ENCODE measurements around the gene RHOF. TPM values are rescaled to one million over a fixed set of nuclear protein-coding genes. Genes with fewer than 3 reads are reported as not detected.

RHOF gene
- total and polyA plus RNA-seq, 2 of the 13 experiments (the other 11 are each of a cell fraction or from before 2014, with no cell fraction given), result 14.6 to 32.2 TPM

DNA sequence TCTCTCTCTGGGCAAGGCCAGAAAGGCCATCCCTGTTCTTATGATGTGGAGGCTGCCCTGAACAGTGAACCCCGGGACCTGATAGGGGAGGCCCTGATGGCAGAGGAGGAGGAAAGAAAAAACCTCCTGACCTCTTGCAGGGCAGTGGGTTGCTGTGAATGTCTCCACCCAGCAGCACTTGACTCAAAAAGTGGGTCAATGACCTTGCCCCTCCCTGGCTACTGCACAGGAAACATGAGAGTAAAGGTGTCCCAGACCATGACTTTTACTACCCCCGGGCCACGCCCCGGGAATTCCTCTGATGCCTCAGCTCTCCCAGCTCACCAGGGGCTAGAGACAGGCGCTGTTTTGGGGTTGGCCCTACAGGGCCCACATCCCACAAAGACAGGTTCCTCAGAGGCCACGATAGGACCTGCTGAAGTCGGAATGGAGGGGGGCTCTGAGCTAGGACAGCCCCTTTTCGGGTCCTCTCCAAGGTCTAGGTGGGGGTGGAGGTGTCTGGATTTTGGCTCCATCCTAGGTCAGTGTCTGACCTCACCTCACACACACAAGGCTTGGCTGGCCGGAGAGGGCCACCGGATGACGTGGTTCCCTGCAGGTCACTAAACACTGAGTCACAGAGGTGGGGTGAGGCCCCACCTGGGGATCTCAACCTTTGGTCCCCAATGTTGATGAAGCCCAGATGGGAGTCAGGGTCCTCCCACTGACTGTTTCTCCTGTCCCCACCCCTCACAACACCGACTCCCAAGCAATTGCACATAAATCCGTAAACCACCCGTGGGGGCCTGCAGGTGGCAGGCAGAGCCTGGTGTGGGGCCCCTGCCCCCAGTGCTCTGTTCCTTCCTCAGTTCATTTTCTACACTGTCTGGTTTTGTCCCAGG is 1.6 kb downstream of the RHOF start (continued):
- TF ChIP-seq, protein P1, sequence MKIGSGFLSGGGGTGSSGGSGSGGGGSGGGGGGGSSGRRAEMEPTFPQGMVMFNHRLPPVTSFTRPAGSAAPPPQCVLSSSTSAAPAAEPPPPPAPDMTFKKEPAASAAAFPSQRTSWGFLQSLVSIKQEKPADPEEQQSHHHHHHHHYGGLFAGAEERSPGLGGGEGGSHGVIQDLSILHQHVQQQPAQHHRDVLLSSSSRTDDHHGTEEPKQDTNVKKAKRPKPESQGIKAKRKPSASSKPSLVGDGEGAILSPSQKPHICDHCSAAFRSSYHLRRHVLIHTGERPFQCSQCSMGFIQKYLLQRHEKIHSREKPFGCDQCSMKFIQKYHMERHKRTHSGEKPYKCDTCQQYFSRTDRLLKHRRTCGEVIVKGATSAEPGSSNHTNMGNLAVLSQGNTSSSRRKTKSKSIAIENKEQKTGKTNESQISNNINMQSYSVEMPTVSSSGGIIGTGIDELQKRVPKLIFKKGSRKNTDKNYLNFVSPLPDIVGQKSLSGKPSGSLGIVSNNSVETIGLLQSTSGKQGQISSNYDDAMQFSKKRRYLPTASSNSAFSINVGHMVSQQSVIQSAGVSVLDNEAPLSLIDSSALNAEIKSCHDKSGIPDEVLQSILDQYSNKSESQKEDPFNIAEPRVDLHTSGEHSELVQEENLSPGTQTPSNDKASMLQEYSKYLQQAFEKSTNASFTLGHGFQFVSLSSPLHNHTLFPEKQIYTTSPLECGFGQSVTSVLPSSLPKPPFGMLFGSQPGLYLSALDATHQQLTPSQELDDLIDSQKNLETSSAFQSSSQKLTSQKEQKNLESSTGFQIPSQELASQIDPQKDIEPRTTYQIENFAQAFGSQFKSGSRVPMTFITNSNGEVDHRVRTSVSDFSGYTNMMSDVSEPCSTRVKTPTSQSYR (CRISPR knock-in tag; IDR thresholded peaks at IDR 0.05; ENCODE audit: borderline replicate concordance), result no peak
- no peak for TF ChIP-seq ZFP41 (CRISPR knock-in tag; IDR thresholded peaks at IDR 0.05; ENCODE audit: borderline replicate concordance)
- TF ChIP-seq, protein P2, sequence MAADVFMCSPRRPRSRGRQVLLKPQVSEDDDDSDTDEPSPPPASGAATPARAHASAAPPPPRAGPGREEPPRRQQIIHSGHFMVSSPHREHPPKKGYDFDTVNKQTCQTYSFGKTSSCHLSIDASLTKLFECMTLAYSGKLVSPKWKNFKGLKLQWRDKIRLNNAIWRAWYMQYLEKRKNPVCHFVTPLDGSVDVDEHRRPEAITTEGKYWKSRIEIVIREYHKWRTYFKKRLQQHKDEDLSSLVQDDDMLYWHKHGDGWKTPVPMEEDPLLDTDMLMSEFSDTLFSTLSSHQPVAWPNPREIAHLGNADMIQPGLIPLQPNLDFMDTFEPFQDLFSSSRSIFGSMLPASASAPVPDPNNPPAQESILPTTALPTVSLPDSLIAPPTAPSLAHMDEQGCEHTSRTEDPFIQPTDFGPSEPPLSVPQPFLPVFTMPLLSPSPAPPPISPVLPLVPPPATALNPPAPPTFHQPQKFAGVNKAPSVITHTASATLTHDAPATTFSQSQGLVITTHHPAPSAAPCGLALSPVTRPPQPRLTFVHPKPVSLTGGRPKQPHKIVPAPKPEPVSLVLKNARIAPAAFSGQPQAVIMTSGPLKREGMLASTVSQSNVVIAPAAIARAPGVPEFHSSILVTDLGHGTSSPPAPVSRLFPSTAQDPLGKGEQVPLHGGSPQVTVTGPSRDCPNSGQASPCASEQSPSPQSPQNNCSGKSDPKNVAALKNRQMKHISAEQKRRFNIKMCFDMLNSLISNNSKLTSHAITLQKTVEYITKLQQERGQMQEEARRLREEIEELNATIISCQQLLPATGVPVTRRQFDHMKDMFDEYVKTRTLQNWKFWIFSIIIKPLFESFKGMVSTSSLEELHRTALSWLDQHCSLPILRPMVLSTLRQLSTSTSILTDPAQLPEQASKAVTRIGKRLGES (CRISPR knock-in tag; IDR thresholded peaks at IDR 0.05; ENCODE audit: borderline replicate concordance), result no peak
- TF ChIP-seq, protein P3, sequence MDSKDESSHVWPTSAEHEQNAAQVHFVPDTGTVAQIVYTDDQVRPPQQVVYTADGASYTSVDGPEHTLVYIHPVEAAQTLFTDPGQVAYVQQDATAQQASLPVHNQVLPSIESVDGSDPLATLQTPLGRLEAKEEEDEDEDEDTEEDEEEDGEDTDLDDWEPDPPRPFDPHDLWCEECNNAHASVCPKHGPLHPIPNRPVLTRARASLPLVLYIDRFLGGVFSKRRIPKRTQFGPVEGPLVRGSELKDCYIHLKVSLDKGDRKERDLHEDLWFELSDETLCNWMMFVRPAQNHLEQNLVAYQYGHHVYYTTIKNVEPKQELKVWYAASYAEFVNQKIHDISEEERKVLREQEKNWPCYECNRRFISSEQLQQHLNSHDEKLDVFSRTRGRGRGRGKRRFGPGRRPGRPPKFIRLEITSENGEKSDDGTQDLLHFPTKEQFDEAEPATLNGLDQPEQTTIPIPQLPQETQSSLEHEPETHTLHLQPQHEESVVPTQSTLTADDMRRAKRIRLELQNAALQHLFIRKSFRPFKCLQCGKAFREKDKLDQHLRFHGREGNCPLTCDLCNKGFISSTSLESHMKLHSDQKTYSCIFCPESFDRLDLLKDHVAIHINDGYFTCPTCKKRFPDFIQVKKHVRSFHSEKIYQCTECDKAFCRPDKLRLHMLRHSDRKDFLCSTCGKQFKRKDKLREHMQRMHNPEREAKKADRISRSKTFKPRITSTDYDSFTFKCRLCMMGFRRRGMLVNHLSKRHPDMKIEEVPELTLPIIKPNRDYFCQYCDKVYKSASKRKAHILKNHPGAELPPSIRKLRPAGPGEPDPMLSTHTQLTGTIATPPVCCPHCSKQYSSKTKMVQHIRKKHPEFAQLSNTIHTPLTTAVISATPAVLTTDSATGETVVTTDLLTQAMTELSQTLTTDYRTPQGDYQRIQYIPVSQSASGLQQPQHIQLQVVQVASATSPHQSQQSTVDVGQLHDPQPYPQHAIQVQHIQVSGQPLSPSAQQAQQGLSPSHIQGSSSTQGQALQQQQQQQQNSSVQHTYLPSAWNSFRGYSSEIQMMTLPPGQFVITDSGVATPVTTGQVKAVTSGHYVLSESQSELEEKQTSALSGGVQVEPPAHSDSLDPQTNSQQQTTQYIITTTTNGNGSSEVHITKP (CRISPR knock-in tag; IDR thresholded peaks at IDR 0.05; ENCODE audit: low read depth), result peak; percentile 24
- TF ChIP-seq, protein P4, sequence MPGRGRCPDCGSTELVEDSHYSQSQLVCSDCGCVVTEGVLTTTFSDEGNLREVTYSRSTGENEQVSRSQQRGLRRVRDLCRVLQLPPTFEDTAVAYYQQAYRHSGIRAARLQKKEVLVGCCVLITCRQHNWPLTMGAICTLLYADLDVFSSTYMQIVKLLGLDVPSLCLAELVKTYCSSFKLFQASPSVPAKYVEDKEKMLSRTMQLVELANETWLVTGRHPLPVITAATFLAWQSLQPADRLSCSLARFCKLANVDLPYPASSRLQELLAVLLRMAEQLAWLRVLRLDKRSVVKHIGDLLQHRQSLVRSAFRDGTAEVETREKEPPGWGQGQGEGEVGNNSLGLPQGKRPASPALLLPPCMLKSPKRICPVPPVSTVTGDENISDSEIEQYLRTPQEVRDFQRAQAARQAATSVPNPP (CRISPR knock-in tag; IDR thresholded peaks at IDR 0.05), result no peak
- TF ChIP-seq SALL2 (CRISPR knock-in tag; IDR thresholded peaks at IDR 0.05), result no peak
- TF ChIP-seq ZNF749 (CRISPR knock-in tag; IDR thresholded peaks at IDR 0.05; ENCODE audit: borderline replicate concordance), result no peak
- TF ChIP-seq, protein P5, sequence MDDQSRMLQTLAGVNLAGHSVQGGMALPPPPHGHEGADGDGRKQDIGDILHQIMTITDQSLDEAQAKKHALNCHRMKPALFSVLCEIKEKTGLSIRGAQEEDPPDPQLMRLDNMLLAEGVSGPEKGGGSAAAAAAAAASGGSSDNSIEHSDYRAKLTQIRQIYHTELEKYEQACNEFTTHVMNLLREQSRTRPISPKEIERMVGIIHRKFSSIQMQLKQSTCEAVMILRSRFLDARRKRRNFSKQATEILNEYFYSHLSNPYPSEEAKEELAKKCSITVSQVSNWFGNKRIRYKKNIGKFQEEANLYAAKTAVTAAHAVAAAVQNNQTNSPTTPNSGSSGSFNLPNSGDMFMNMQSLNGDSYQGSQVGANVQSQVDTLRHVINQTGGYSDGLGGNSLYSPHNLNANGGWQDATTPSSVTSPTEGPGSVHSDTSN (CRISPR knock-in tag; IDR thresholded peaks at IDR 0.05; ENCODE audit: borderline replicate concordance), result no peak
- TF ChIP-seq ARNTL (CRISPR knock-in tag; IDR thresholded peaks at IDR 0.05), result no peak; the same call in 1 of the 2 replicates
- TF ChIP-seq PTBP1 (IDR thresholded peaks at IDR 0.05; ENCODE audit: low read depth, low read length, poor library complexity, severe bottlenecking), result no peak
- TF ChIP-seq, protein P6, sequence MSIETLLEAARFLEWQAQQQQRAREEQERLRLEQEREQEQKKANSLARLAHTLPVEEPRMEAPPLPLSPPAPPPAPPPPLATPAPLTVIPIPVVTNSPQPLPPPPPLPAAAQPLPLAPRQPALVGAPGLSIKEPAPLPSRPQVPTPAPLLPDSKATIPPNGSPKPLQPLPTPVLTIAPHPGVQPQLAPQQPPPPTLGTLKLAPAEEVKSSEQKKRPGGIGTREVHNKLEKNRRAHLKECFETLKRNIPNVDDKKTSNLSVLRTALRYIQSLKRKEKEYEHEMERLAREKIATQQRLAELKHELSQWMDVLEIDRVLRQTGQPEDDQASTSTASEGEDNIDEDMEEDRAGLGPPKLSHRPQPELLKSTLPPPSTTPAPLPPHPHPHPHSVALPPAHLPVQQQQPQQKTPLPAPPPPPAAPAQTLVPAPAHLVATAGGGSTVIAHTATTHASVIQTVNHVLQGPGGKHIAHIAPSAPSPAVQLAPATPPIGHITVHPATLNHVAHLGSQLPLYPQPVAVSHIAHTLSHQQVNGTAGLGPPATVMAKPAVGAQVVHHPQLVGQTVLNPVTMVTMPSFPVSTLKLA (IDR thresholded peaks at IDR 0.05), result no peak
- peak; percentile 53 for TF ChIP-seq TEAD3 (CRISPR knock-in tag; optimal IDR thresholded peaks at IDR 0.05; ENCODE audit: borderline replicate concordance)
- no peak for TF ChIP-seq ZNF546 (CRISPR knock-in tag; conservative IDR thresholded peaks at IDR 0.05)

Data from HepG2 (cell line).